H9 (cell line): ENCODE results near the gene RAB40C. TPM values are rescaled to one million over a fixed set of nuclear protein-coding genes. Genes with fewer than 3 reads are reported as not detected.

ENCODE experiments used
- DNase-seq: peaks from one replicate; pipeline ENCODE4 v3.0.0-alpha.2; 2017
- H2AFZ ChIP-seq: one replicate; pipeline ENCODE4 v1.6.1; 2013; ENCODE audit warnings: mild to moderate bottlenecking, low read length, control low read depth, moderate library complexity
- H2AK5ac ChIP-seq: 2 replicates; pipeline ENCODE4 v1.6.1; 2013; ENCODE audit warnings: low read length, control low read depth, mixed read lengths; ENCODE audit not compliant: insufficient read length
- H2BK120ac ChIP-seq: one replicate; pipeline ENCODE4 v1.6.1; 2013; ENCODE audit warnings: low read depth, mild to moderate bottlenecking, low read length, control low read depth, inconsistent platforms; ENCODE audit not compliant: poor library complexity, severe bottlenecking
- H2BK12ac ChIP-seq: 2 replicates; pipeline ENCODE4 v1.6.1; 2013; ENCODE audit warnings: low read length, control low read depth, mixed read lengths, low read depth; ENCODE audit not compliant: insufficient read length
- H2BK15ac ChIP-seq: 2 replicates; pipeline ENCODE4 v1.6.1; 2013; ENCODE audit warnings: low read depth, low read length, control low read depth
- H2BK20ac ChIP-seq: one replicate; pipeline ENCODE4 v1.6.1; 2013; ENCODE audit warnings: low read depth, mild to moderate bottlenecking, low read length, control low read depth, inconsistent platforms; ENCODE audit not compliant: poor library complexity, severe bottlenecking
- H2BK5ac ChIP-seq: 2 replicates; pipeline ENCODE4 v1.6.1; 2013; ENCODE audit warnings: low read length, control low read depth, mixed read lengths; ENCODE audit not compliant: insufficient read length
- H3K14ac ChIP-seq: 2 replicates; pipeline ENCODE4 v1.6.1; 2013; ENCODE audit warnings: low read length, control low read depth; ENCODE audit not compliant: insufficient read depth
- H3K18ac ChIP-seq: 2 replicates; pipeline ENCODE4 v1.6.1; 2013; ENCODE audit warnings: low read depth, mild to moderate bottlenecking, mixed read lengths, low read length, control low read depth; ENCODE audit not compliant: insufficient read length
- H3K23ac ChIP-seq: 2 replicates; pipeline ENCODE4 v1.6.1; 2013; ENCODE audit warnings: low read length, control low read depth, mixed read lengths, low read depth; ENCODE audit not compliant: insufficient read length
- H3K23me2 ChIP-seq: 2 replicates; pipeline ENCODE4 v1.6.1; 2013; ENCODE audit warnings: low read depth, mild to moderate bottlenecking, mixed read lengths, low read length, control low read depth; ENCODE audit not compliant: insufficient read length, poor library complexity, severe bottlenecking
- H3K27ac ChIP-seq: 2 replicates; pipeline ENCODE4 v1.5.1; 2013; ENCODE audit warnings: low read length, control low read depth, mixed read lengths, low read depth; ENCODE audit not compliant: insufficient read length
- H3K27me3 ChIP-seq: 2 replicates; pipeline ENCODE4 v1.6.1; 2013; ENCODE audit warnings: low read length, control low read depth, inconsistent platforms; ENCODE audit not compliant: insufficient read depth
- H3K4ac ChIP-seq: 2 replicates; pipeline ENCODE4 v1.6.1; 2013; ENCODE audit warnings: low read depth, mild to moderate bottlenecking, control low read depth, inconsistent platforms, low read length, moderate library complexity
- H3K4me1 ChIP-seq: 2 replicates; pipeline ENCODE4 v1.6.1; 2013; ENCODE audit warnings: low read length, control low read depth, inconsistent platforms; ENCODE audit not compliant: insufficient read depth
- H3K4me2 ChIP-seq: 2 replicates; pipeline ENCODE4 v1.6.1; 2013; ENCODE audit warnings: low read length, control low read depth, mixed read lengths; ENCODE audit not compliant: insufficient read length, insufficient read depth
- H3K56ac ChIP-seq: 2 replicates; pipeline ENCODE4 v1.6.1; 2013; ENCODE audit warnings: low read depth, mild to moderate bottlenecking, mixed read lengths, low read length, control low read depth; ENCODE audit not compliant: insufficient read length
- H3K79me1 ChIP-seq: 2 replicates; pipeline ENCODE4 v1.6.1; 2013; ENCODE audit warnings: low read depth, mild to moderate bottlenecking, moderate library complexity, low read length, control low read depth, inconsistent platforms; ENCODE audit not compliant: insufficient read depth, poor library complexity, severe bottlenecking
- H3K79me2 ChIP-seq: 2 replicates; pipeline ENCODE4 v1.6.1; 2013; ENCODE audit warnings: low read length, control low read depth, inconsistent platforms; ENCODE audit not compliant: insufficient read depth
- H3K9ac ChIP-seq: 2 replicates; pipeline ENCODE4 v1.6.1; 2013; ENCODE audit warnings: low read length, control low read depth, mixed read lengths; ENCODE audit not compliant: insufficient read length; ENCODE audit errors: extremely low read depth
- H3K9me3 ChIP-seq: one replicate; pipeline ENCODE4 v1.6.1; 2013; ENCODE audit warnings: low read depth, low read length, inconsistent platforms; ENCODE audit not compliant: control insufficient read depth
- H3T11ph ChIP-seq: one replicate; pipeline ENCODE4 v1.6.1; 2013; ENCODE audit warnings: mild to moderate bottlenecking, low read length, control low read depth, inconsistent platforms
- H4K20me1 ChIP-seq: one replicate; pipeline ENCODE4 v1.6.1; 2013; ENCODE audit not compliant: control insufficient read depth, insufficient read length, insufficient read depth
- H4K5ac ChIP-seq: 2 replicates; pipeline ENCODE4 v1.6.1; 2013; ENCODE audit warnings: low read depth, mild to moderate bottlenecking, mixed read lengths, low read length, control low read depth; ENCODE audit not compliant: insufficient read length
- H4K8ac ChIP-seq: replicated peaks from 2 replicates; pipeline ENCODE4 v1.6.1; 2013; ENCODE audit warnings: low read length, control low read depth, mixed read lengths, low read depth; ENCODE audit not compliant: insufficient read length
- H4K91ac ChIP-seq: 2 replicates; pipeline ENCODE4 v1.6.1; 2013; ENCODE audit warnings: low read depth, mild to moderate bottlenecking, moderate library complexity, mixed read lengths, low read length, control low read depth; ENCODE audit not compliant: insufficient read length
- H3K27ac Mint-ChIP-seq, 3 experiments: 2 replicates in 2 of 3; 3 replicates in 1 of 3; pipeline ENCODE4 v1.8.0; 2020 to 2021; ENCODE audit warnings: mixed read lengths in 3 of 3, mild to moderate bottlenecking in 1 of 3, moderate library complexity in 1 of 3
- H3K27me3 Mint-ChIP-seq: 2 replicates; pipeline ENCODE4 v1.8.0; 2021; ENCODE audit warnings: low read depth, mild to moderate bottlenecking, moderate library complexity, mixed read lengths
- H3K36me3 Mint-ChIP-seq, 3 experiments: 2 replicates in 2 of 3; 3 replicates in 1 of 3; pipeline ENCODE4 v1.8.0; 2020 to 2021; ENCODE audit warnings: low read depth in 3 of 3, mixed read lengths in 3 of 3; ENCODE audit not compliant: insufficient read depth in 1 of 3
- H3K4me1 Mint-ChIP-seq, 2 experiments: 2 replicates each; pipeline ENCODE4 v1.8.0; 2020; ENCODE audit warnings: mixed read lengths in 2 of 2
- H3K4me3 Mint-ChIP-seq, 2 experiments: 2 replicates in 1 of 2; 3 replicates in 1 of 2; pipeline ENCODE4 v1.8.0; 2020 to 2021; ENCODE audit warnings: mild to moderate bottlenecking in 2 of 2, mixed read lengths in 2 of 2, moderate library complexity in 1 of 2
- H3K9me3 Mint-ChIP-seq, 2 experiments: 2 replicates in 1 of 2; 3 replicates in 1 of 2; pipeline ENCODE4 v1.8.0; 2020; ENCODE audit warnings: mild to moderate bottlenecking in 2 of 2, mixed read lengths in 2 of 2, moderate library complexity in 1 of 2
- WGBS: extraction: QIAGEN DNeasy Blood & Tissue Kit; methylation state at CpG from one replicate; pipeline ENCODE4 v1.1.7; 2013; ENCODE audit warnings: missing lambda C conversion rate, low lambda C conversion rate, mixed read lengths; ENCODE audit not compliant: insufficient read length; ENCODE audit errors: extremely low coverage; 5-methylcytosine and 5-hydroxymethylcytosine counted together
- total RNA-seq: library from RNA; stranded (reverse); gene quantifications from 2 replicates; pipeline ENCODE4 v1.2.1, GENCODE V29; 2021
- TF ChIP-seq, protein P1 (sequence below): fragments of 200-600 bp; sonication (generic); conservative IDR thresholded peaks from 3 replicates; pipeline ENCODE4 v1.8.0; 2021; ENCODE audit warnings: antibody characterized with exemption, mild to moderate bottlenecking

Gene RAB40C
- total RNA-seq, 1 experiment from 2014 or later, result 19.1 TPM

DNA sequence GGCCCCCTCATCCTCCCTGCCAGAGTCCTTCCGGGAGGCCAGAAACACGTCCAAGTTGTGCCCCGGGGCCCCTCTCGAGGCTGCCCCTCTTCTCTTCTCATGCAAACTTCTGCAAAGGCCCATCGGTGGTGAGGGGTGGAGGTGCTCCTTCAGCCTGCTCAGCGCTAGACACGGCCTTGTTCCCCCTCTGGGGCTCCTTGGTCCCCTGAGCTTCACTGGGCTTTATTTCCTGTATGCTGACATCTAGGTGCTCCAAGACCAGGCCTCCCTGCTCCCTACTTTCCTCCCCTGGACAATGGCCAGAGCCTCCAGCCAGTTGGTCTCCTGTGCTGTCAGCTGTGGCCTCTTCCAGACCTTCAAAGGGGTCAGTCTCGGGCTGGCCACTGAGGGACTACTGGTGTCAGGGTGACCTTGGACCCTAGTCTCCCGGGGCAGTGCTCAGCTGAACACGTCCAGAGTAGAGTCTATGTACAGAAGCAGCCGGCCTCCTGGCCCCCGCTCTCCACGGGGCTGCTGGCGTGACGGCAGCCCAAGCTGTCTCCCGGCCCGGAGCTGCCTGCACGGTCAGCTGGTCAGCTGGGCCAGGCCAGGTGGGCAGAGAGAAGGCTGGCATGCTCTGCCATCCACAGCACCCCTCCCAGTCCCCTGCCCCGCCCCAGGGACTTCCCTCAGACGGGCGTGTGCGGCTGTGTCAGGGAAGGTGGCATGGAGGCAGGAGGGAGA, 31.4 kb upstream of the RAB40C start:
- no CpG with 5 or more reads among the region's 22 CpGs for WGBS
- Mint-ChIP-seq H3K27me3 (peaks cover 42% of the 10 kb centered on the region), H3K36me3 (peaks cover 0 to 3% (median 0%) of the 10 kb centered on the region in 3 experiments; a peak in 3 of 7 replicates), H3K9me3 (no peaks in the 10 kb centered on the region; a peak in 1 of 5 replicates), H3K4me1 (no peaks in the 10 kb centered on the region), H3K4me3 (no peak overlapping the region; a peak in 1 of 5 replicates), H3K27ac (no peak overlapping the region)
- Histone ChIP-seq H3K79me1 (no peaks in the 10 kb centered on the region), H4K8ac (no peak overlapping the region), H4K91ac (no peak overlapping the region), H3K9ac (no peak overlapping the region), H2BK12ac (no peak overlapping the region), H2AFZ (no peak overlapping the region), H3K27ac (no peak overlapping the region), H3K23me2 (no peaks in the 10 kb centered on the region), H3K9me3 (no peaks in the 10 kb centered on the region), H2AK5ac (no peak overlapping the region), H3K4me1 (no peaks in the 10 kb centered on the region), H3K14ac (no peak overlapping the region), H3T11ph (no peak overlapping the region), H2BK5ac (no peak overlapping the region), H4K5ac (no peak overlapping the region), H3K18ac (no peak overlapping the region), H2BK15ac (no peak overlapping the region; the same call in 1 of the 2 replicates), H2BK20ac (no peak overlapping the region), H3K4ac (no peak overlapping the region), H2BK120ac (no peak overlapping the region), H3K27me3 (peaks cover 2% of the 10 kb centered on the region; the same call in 1 of the 2 replicates), H3K23ac (no peak overlapping the region), H3K79me2 (no peaks in the 10 kb centered on the region), H3K56ac (no peak overlapping the region), H4K20me1 (peaks cover 3% of the 10 kb centered on the region), H3K4me2 (no peak overlapping the region)
- TF ChIP-seq, protein P1, sequence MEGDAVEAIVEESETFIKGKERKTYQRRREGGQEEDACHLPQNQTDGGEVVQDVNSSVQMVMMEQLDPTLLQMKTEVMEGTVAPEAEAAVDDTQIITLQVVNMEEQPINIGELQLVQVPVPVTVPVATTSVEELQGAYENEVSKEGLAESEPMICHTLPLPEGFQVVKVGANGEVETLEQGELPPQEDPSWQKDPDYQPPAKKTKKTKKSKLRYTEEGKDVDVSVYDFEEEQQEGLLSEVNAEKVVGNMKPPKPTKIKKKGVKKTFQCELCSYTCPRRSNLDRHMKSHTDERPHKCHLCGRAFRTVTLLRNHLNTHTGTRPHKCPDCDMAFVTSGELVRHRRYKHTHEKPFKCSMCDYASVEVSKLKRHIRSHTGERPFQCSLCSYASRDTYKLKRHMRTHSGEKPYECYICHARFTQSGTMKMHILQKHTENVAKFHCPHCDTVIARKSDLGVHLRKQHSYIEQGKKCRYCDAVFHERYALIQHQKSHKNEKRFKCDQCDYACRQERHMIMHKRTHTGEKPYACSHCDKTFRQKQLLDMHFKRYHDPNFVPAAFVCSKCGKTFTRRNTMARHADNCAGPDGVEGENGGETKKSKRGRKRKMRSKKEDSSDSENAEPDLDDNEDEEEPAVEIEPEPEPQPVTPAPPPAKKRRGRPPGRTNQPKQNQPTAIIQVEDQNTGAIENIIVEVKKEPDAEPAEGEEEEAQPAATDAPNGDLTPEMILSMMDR, result no peak
- DNase-seq, result no peak
